RKO (cell line): Measurements from ENCODE around the gene PHKB.
A peak's percentile ranks its signal among the peaks of the same experiment; 100 is the strongest.
"Not testable (repeated sequence)": the region's sequence is repeated elsewhere in the genome, so short reads cannot be mapped to it uniquely, and the experiment has no call there.

ENCODE experiments used
- DNase-seq: peaks from one replicate; pipeline ENCODE4 v3.0.0-alpha.2; 2016; ENCODE audit warnings: low spot score

The PHKB gene

DNA sequence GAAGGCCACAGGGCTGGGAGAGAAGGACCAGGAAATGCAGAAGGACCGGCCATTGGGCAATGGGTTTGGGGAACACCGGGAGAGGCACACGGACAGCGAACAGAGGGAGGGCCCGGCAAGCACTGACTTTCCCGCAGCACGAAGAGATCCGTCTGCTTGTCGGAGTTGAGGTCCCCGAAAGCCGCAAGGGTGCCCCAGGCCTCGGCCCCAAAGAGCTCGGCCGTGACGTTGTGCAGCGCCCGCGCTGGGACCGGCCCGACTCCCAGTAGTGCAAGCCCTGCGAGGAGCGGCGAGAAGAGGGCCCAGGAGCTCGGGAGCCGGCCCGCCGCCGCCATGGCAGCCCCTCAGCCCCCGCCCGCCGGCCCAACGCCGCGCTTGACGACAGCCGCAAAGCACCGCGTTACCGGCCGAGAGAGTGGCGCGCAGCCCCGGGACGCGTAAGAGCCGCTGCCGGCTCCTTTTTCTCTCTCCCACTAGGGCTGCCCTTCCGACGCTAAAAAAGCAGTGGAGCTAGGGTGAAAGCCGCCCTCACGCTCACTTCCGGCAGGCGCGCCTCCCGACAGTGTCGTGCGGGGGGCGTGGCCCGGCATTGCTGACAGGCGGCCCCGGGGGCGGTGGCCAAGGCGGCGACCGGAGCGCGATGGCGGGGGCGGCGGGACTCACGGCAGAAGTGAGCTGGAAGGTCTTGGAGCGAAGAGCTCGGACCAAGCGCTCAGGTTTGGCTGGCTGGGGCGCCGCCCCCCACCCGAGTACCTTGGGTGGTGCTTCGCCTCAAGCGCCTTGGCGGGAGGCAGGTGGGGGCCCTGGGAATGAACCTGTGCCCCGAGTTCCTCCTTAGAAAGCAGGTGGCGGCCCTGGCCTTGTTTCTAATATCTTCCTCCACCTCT is at the start of gene PHKB, which contains the start of gene ITFG1:
Gene PHKB (plus strand): TSS at position 621 of the 887 bp plus-strand sequence. CDS start 20 bp downstream, at position 641.
Gene ITFG1 (minus strand): TSS at position 353 of the 887 bp plus-strand sequence. CDS start 18 bp downstream, at position 335.
- peak; percentile 92 for DNase-seq

- no peak for DNase-seq
Observed at GRCh38 chr16:47413041-47413440, 48.1 kb upstream of the PHKB start.

DNA sequence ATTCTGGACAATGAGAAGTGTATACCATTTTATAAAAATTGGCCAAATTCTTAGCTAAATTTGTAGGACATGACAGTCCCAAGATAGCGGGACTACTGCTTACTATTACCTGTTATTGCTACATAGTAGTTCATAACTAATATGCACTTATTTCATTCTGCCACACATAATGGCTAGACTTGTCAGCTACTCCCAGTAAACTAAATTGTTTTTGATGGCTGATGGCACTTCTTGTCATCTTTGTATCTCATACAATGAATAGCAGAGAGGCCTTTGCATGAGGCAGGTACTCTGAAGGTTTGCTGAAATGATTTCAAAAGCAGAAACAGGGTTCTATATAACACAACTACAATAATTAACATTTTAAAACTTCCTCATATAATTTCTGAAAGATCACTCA is 44.3 kb upstream of the PHKB start:
- no peak for DNase-seq

DNA sequence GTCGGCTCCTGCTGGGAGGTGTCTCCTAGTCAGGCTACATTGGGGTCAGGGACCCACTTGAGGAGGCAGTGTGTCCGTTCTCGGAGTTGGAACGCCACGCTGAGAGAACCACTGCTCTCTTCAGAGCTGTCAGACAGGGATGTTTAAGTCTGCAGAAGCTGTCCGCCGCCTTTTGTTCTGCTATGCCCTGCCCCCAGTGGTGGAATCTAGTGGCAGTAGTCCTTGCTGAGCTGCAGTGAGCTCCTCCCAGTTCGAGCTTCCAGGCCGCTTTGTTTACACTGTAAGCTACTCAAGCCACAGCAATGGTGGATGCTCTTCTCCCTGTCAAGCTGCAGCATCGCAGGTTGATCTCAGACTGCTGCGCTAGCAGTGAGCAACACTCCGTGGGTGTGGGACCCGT is 36.3 kb upstream of the PHKB start:
- DNase-seq: no peak

DNA sequence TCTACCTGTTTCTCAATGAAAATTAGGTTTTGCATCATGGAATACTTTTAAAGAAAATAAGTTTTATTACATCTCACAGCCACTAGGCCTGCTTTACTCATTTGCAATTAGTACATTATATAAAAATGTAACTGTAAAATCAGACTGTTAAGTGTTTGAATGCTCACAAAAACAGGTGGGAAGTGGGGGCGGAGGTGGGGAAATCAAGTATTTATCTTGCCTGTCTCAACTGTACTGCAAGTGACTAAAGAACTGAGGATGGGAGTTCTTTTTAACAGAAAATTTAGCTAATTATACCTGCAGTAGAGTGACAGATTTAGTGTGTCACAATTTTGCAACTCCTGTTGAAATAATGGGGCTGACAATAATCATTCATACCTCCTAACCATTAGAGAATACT is 34.3 kb upstream of the PHKB start:
- no peak for DNase-seq

- no peak for DNase-seq
Observed at GRCh38 chr16:47431960-47432359, 29.2 kb upstream of the PHKB start.

- not testable (repeated sequence) for DNase-seq
Observed at GRCh38 chr16:47434274-47434673, 26.9 kb upstream of the PHKB start.

- DNase-seq: not testable (repeated sequence)
Observed at GRCh38 chr16:47440066-47440465, 21.1 kb upstream of the PHKB start.

DNA sequence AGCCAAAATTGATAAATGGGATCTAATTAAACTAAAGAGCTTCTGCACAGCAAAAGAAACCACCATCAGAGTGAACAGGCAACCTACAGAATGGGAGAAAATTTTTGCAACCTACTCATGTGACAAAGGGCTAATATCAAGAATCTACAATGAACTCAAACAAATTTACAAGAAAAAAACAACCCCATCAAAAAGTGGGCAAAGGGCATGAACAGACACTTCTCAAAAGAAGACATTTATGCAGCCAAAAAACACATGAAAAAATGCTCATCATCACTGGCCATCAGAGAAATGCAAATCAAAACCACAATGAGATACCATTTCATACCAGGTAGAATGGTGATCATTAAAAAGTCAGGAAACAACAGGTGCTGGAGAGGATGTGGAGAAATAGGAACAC is 18.2 kb upstream of the PHKB start:
- not testable (repeated sequence) for DNase-seq

- no peak for DNase-seq
Observed at GRCh38 chr16:47446431-47446830, 14.7 kb upstream of the PHKB start.

- no peak for DNase-seq
Observed at GRCh38 chr16:47448830-47449575, 12.1 kb upstream of the PHKB start.

GRCh38 chr16:47449788-47450187 is 11.3 kb upstream of the PHKB start:
- no peak for DNase-seq

DNA sequence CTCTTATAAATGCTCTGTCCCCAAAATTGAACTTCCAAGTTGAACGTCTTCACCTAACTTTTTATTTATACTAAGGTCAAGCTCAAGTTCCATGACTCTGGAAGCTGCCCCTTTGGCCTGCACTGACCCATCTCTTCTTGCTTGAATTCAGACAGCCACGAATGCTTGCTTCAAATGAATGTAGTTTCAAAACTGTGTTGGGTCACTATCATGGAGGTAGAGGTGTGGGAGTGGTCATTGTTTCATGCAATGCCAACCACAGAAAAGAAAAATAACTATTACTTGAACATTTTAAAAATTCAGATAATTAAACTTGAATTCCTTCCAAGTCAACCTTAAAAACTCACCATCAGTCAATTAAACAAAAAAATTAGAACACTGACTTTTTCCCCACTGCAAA is 2.8 kb upstream of the PHKB start:
- DNase-seq: no peak

DNA sequence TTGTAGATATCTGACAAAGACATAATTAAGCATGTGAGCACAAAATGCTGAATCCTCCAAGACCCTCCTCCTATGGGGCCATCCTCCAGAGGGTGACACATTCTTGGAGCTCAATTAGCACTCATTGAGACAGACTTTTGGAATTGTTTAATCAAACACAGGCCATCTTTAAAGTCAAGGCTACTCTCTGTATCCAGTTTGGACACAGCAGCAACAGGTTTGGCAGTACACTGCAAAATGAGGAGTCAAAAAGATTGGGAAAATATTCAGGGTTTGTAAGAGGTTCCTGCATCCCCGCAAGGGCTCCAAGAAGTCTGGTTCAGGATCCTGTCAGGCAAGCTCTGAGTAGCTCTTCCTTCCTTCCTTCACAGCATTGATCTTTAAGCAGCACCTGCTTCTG is 1.5 kb upstream of the PHKB start:
- no peak for DNase-seq

DNA sequence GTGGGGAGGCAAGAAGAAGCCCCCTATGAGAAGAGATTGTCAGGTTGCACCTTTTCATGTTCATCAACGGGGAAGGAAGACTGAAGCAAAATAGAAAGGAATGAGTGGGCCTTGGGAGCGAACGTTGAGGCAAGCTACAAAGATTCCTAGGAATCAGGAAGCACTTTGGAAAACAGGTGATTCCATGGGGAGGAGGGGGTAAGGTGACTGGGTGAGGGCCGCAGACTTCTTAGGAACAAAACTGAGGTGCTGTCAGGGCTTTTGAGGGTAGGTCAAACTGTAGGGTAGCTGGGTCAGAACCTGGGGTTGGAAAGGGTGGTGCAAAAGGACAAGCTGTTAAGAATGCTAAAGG is 796 bp upstream of the PHKB start:
- DNase-seq: peak; percentile 15

DNA sequence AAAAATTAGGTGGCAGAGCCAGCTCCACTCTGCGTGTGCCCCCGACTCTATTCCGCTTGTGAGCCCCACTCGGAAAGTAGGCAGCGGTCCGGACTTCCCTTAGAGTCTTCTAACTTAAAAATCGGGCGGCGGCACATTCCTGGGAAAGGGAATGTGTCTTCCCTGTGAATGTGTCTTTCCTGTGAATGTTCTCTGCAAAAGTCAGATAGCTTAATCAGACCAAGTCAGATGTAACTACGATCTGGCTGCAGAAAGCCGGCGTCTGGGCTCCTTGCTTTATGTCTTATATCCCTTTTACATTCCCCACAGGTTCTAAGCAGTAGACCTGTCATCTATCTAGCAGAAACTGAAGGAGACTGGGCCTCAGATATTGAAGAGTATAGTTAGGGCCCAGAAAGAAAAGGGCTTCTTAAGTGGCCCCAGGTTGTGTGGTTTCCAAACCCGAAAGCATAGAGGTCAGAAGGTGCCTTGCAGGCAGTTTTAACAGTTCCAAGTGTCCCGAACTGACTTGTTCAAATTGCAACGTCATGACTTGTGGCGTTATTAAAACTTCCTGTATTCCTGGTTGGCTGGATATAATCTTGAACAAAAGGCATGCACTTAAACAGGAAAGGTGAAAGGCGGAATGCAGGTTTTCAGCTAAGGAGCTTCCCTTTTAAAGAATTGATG is 601 bp downstream of the PHKB start:
- DNase-seq: peak; percentile 78

DNA sequence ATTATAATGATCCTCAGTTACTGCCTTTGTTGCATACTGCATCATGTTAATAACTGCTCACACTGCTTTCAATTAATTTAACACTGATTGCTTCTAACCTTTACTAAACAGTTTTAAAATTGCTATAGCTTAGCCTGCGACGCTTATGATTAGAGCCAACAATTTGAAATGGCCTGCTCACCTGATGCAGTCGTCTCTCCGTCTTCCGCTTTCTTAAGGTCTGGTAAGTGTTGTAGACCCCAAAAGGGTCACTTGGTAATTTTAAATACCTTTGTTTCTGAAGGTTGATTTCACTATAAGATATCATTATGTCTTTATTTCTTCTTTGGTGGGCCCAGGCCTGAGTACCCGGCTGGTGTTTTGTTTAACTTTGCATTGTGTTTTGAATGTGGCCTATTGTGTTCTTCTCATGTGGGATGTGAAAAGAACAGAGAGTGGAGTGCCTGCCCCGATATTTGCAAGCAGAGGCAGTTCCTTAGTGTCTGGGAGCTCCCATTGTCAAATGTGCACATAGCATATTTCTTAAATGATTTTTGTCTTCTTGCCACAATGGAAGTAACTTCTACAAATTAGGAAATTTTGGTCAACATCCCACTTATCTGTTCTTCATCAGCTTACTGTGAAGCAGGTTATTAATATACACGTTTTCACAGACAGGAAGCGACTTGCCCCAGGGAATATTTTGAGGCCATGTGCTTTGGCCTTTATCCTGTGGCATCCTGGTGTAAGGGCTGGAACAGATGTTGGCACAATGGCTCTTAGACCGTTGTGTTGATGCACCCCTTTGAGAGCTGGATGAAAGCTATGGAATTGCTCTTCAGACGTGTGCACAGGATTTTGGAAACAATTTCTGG is 2.9 kb downstream of the PHKB start:
- no peak for DNase-seq

DNA sequence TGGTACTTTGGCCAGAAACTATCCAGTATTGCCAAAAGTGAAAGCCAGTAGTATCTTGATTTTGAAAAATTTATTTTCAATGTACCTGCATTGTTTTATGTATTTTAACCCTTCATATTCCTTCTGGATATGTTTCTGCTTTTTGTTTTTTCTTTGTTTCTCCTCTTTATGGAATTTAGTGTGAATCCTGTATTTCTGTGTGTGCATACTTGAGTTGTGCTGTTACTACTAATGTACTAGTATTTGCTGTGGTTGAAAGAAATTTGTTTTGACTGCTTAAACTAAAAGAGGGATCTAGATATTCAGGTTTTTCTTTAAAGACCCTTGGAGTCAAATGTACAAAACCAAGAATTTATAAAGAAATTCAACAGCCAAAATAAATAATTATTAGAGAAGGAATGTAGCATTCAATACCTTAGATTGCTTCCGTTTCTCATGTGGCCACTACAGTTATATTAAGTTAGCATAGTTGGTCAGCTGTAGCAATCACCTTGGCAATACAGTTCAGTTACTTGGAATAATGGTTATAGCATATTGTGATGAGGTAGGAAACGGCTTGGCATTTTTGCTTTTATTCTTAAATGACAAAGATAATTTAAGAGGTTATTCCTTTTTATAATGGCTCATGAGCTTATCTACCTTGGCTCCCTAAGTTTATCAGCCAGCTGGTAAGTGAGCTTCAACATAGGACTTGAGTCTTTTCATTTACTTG is 4.9 kb downstream of the PHKB start:
- no peak for DNase-seq

DNA sequence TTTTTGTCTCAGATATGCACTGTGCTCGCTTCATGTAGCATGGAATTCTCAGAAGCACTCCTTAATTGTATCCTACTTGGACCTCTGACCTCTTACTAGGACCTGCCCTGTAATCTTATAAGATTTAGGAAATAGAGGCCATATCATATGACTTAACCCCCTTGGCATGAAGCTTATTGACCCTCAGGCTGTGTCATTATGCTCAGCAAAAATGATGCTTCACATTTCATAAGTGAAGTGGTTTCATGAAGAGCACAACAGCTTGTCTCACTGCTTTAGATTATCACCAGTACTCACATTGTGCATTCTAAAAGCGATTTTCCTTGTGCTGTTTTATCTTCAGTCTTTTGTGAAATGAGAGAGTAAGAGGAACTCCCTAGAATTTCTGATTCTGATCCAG is 6.4 kb downstream of the PHKB start:
- DNase-seq: no peak

DNA sequence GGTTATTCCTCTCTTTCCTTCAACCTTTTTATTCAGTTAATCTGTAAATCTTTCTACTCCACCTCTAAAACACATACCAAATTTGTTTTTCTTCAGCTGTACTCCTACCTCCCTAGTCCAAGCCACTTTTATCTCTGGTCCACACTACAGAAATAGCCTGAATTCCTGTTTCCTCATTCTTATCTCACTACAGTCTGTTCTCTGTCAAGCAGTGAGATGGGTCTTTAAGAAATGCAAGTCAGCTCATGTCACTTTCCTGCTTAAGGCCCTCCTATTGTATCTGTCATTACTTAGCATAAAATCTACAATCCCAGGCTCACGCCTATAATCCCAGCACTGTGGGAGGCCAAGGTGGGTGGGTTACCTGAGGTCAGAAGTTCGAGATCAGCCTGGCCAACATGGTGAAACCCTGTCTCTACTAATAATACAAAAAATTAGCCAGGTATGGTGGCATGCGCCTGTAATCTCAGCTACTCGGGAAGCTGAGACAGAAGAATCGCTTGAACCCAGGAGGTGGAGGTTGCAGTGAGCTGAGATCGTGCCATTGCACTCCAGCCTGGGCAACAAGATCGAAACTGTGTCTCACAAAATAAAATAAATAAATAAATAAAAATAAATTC is 7.0 kb downstream of the PHKB start:
- not testable (repeated sequence) for DNase-seq

DNA sequence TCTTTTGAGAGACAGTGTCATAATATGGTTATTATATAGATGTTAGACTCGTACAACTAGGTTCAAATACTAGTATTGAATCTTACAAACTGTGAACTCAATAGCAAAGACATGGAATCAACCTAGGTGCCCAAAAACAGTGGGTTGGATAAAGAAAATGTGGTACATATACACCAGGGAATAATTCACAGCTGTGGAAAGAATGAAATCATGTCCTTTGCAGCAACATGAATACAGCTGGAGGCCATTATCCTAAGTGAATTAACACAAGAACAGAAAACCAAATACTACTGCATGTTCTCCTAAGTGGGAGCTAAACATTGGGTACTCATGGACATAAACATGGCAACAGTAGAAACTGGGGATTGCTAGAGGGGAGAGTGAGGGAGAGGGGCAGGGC is 8.1 kb downstream of the PHKB start:
- DNase-seq: no peak
